Heart right ventricle (tissue), 16 donors: ENCODE measurements around the gene LSM3. TPM values are rescaled to one million over a fixed set of nuclear protein-coding genes. Genes with fewer than 3 reads are reported as not detected.

Source experiments
- ATAC-seq, 8 donors: fragments of 200-7000 bp; cut with Tn5 transposase; one replicate each; pipeline ENCODE4 v1.9.1; 2020; ENCODE audit warnings: mild to moderate bottlenecking in 8 of 8, moderate library complexity in 8 of 8, moderate number of reproducible peaks in 1 of 8
- DNase-seq, 2 donors: peaks; one replicate each; pipeline ENCODE4 v3.0.0-alpha.2; 2020
- H3K27ac ChIP-seq, 10 donors: fragments of 200-600 bp; sonication (generic) in 2 of 10; one replicate each; pipeline versions ENCODE4 v1.5.0 to v1.8.0; 2020 to 2022; ENCODE audit warnings: mild to moderate bottlenecking in 3 of 10
- H3K27me3 ChIP-seq, 7 donors: fragments of 200-600 bp; one replicate each; pipeline ENCODE4 v1.8.0; 2021 to 2022; ENCODE audit warnings: mild to moderate bottlenecking in 2 of 7
- H3K36me3 ChIP-seq, 9 donors: fragments of 200-600 bp; sonication (generic) in 1 of 9; one replicate each; pipeline versions ENCODE4 v1.5.0 to v1.8.0; 2020 to 2022; ENCODE audit warnings: mild to moderate bottlenecking in 2 of 9
- H3K4me1 ChIP-seq, 9 donors: fragments of 200-600 bp; sonication (generic) in 1 of 9; one replicate each; pipeline versions ENCODE4 v1.5.0 to v1.8.0; 2020 to 2022; ENCODE audit warnings: mild to moderate bottlenecking in 4 of 9
- H3K4me3 ChIP-seq, 10 donors: fragments of 200-600 bp; sonication (generic) in 2 of 10; one replicate each; pipeline versions ENCODE4 v1.5.0 to v1.8.0; 2020 to 2022; ENCODE audit warnings: mild to moderate bottlenecking in 7 of 10, moderate library complexity in 2 of 10
- H3K9me3 ChIP-seq, 11 donors: fragments of 200-600 bp in 10 of 11; sonication (generic) in 2 of 11; one replicate each; pipeline versions ENCODE4 v1.5.0 to v1.8.0; 2013 to 2022; ENCODE audit warnings: mild to moderate bottlenecking in 2 of 11, control low read depth in 1 of 11, moderate library complexity in 1 of 11
- CTCF ChIP-seq, 9 donors: fragments of 200-600 bp; sonication (generic) in 2 of 9; IDR thresholded peaks; one replicate each; pipeline versions ENCODE4 v1.5.0 to v1.8.0; 2021 to 2022; ENCODE audit warnings: antibody characterized with exemption in 9 of 9, mild to moderate bottlenecking in 5 of 9, moderate library complexity in 1 of 9
- WGBS, 2 donors: extraction: QIAGEN DNeasy Blood & Tissue Kit; methylation state at CpG; one replicate each; pipeline ENCODE4 v1.1.7; 2013; ENCODE audit warnings: inconsistent platforms in 1 of 2; 5-methylcytosine and 5-hydroxymethylcytosine counted together
- intact Hi-C, 10 donors: fragments of 100-400 bp; cut with DNase I; formaldehyde crosslinking; loops; one replicate each; pipeline versions ENCODE4 v1.11.1 to v1.14.2; 2022
- polyA plus RNA-seq, 2 donors: library from polyadenylated mRNA; stranded (reverse); fragments of 200-250 nt; gene quantifications; one replicate each; pipeline ENCODE4 v1.2.3, GENCODE V29; 2013
- total RNA-seq, 10 donors: library from RNA; stranded (reverse); fragmentation: NEBNext Ultra II Directional in 3 of 10; extraction: Animal tissue kit (Norgen Biotek cat#: 25700) in 3 of 10; gene quantifications; one replicate each; pipeline versions ENCODE4 v1.2.1 to v1.2.4, GENCODE V29; 2021 to 2023
- donor health status: Arrhythmogenic right ventricular cardiomyopathy.
- donor health status: ischemic (EF 13 %, LVEDD 7.1; RV severe dilation, severe dysfunction).
- donor health status: healthy with polysubstance abuse.
- donor health status: DM: no; HTN: yes; CAD: no.
- donor health status: DM: no; HTN: no; CAD: no.
- donor health status: ischemic (EF 25% LVEDD 6.9; RV normal size, moderate dysfunction).
- donor health status: ischemic (EF 25% LVEDD 5.7; RV mildly dilated, moderate dysfunction).
- donor health status: healthy.
- donor health status: DM: yes; HTN: yes; CAD: no.
- donor health status: Ischemic cardiomyopathy.
- donor health status: ischemic (EF 35%, LVEDD 5.7; RV mildly dilated, moderate dysfunction).
- donor health status: nonischemic (EF 11% LVEDD 7.7; RV severe dilation, severe dysfunction).
- donor health status: DM: yes; HTN: yes; CAD: no.
- donor health status: PGD.
- donor health status: ischemic (EF 29% LVEDD 5.4; RV normal size, mild dysfunction).
- donor health status: nonischemic (EF 23%, LVEDD 6.1; RV moderate dilation, normal function).

LSM3 gene
- total and polyA plus RNA-seq, 12 donors, result 5.6 to 18.0 (median 15.2) TPM

GRCh38 chr3:14143271-14144225, 35.1 kb upstream of the LSM3 start:
- no peaks in the 10 kb centered on the region for H3K9me3 ChIP-seq
- intact Hi-C loops, result loop anchor here in 2 of 10 donors (1.0 to 2.0 kb wide), 3 partner anchors 18 to 35 kb away; partner anchors contain the start of genes LSM3 (in 2 of the 2), XPC (in 2 of the 2) and TMEM43 (in 1 of the 2)
- peak overlapping the region; percentile 33 to 93 (median 84) for H3K27ac ChIP-seq
- H3K36me3 ChIP-seq, result peaks cover 0 to 79% (median 44%) of the 10 kb centered on the region in 9 donors
- no peak for TF ChIP-seq CTCF (IDR thresholded peaks at IDR 0.05)
- no peaks in the 10 kb centered on the region for H3K27me3 ChIP-seq
- H3K4me3 ChIP-seq, result peak overlapping the region in 1 of 10 donors; percentile 34
- H3K4me1 ChIP-seq, result peaks cover 14 to 71% (median 37%) of the 10 kb centered on the region in 9 donors
- ATAC-seq (peak in 6 of 8 donors; percentile 25 to 47 (median 40)), DNase-seq (peak in 1 of 2 donors; percentile 41)
- WGBS, 2 donors, result 56 to 64% methylated on average over 7 of the region's 7 CpGs

GRCh38 chr3:14144423-14145075, 34.1 kb upstream of the LSM3 start:
- ATAC-seq (peak; percentile 65 to 92 (median 88)), DNase-seq (peak; percentile 43 to 88)
- H3K36me3 ChIP-seq, result peaks cover 0 to 78% (median 49%) of the 10 kb centered on the region in 9 donors

GRCh38 chr3:14145236-14145635, 33.4 kb upstream of the LSM3 start:
- H3K4me1 ChIP-seq, result peaks cover 14 to 71% (median 37%) of the 10 kb centered on the region in 9 donors
- no peaks in the 10 kb centered on the region for H3K27me3 ChIP-seq
- H3K4me3 ChIP-seq, result peak overlapping the region in 3 of 10 donors; percentile 34 to 40 (median 37)
- 89% methylated on average over 9 of the region's 9 CpGs for WGBS, 2 donors
- ATAC-seq (no peak), DNase-seq (no peak)
- TF ChIP-seq CTCF (IDR thresholded peaks at IDR 0.05), result no peak
- intact Hi-C loops, result loop anchor here in 2 of 10 donors (1.0 to 2.0 kb wide), 2 partner anchors 33 to 34 kb away; partner anchors contain the start of genes LSM3 (in 2 of the 2) and XPC (in 2 of the 2)
- peak overlapping the region; percentile 33 to 93 (median 84) for H3K27ac ChIP-seq
- H3K9me3 ChIP-seq, result no peaks in the 10 kb centered on the region
- peaks cover 0 to 75% (median 49%) of the 10 kb centered on the region in 9 donors for H3K36me3 ChIP-seq

More at GRCh38 chr3:14144423-14145075, 34.1 kb upstream of the LSM3 start:
- H3K4me3 ChIP-seq, result peak overlapping the region in 6 of 10 donors; percentile 10 to 40 (median 29)
- peaks cover 14 to 71% (median 37%) of the 10 kb centered on the region in 9 donors for H3K4me1 ChIP-seq
- H3K27me3 ChIP-seq, result no peaks in the 10 kb centered on the region
- WGBS, 2 donors, result 10 to 17% methylated on average over 7 of the region's 7 CpGs
- intact Hi-C loops, result loop anchor here in 3 of 10 donors (1.0 to 2.0 kb wide), 2 partner anchors 34 kb away; partner anchors contain the start of genes LSM3 (in 3 of the 3) and XPC (in 3 of the 3)
- TF ChIP-seq CTCF (IDR thresholded peaks at IDR 0.05), result no peak
- peak overlapping the region; percentile 33 to 93 (median 84) for H3K27ac ChIP-seq
- H3K9me3 ChIP-seq, result no peaks in the 10 kb centered on the region
